Measurements from ENCODE around the gene DOCK9. TPM values are rescaled to one million over a fixed set of nuclear protein-coding genes. Genes with fewer than 3 reads are reported as not detected.

Gene DOCK9
- total and polyA plus RNA-seq, 2 experiments from 2014 or later: 8.5 to 57.7 TPM

GRCh38 chr13:99002172-99002710 is 24.4 kb upstream of the DOCK9 start:
- Histone ChIP-seq H3K4me3 (no peak overlapping the region), H3K79me2 (replicated peaks; ENCODE audit: insufficient read depth) (no peaks in the 10 kb centered on the region), H2AFZ (no peak overlapping the region), H3K36me3 (ENCODE audit: insufficient read depth) (no peaks in the 10 kb centered on the region), H4K20me1 (replicated peaks; ENCODE audit: insufficient read depth) (no peaks in the 10 kb centered on the region), H3K27ac (ENCODE audit: low read depth) (no peak overlapping the region), H3K27me3 (ENCODE audit: insufficient read depth) (no peaks in the 10 kb centered on the region), H3K4me2 (no peak overlapping the region), H3K4me1 (ENCODE audit: insufficient read depth) (peaks cover 26% of the 10 kb centered on the region), H3F3A (replicated peaks; ENCODE audit: low read depth) (no peaks in the 10 kb centered on the region), H3K9me2 (ENCODE audit: insufficient read depth) (0 out of 2 replicates have a peak, but pooled peaks cover 6% of the 10 kb centered on the region)
- no peak for DNase-seq (ENCODE audit: low spot score)
- Mint-ChIP-seq H3K27ac (no peak overlapping the region), H3K4me3 (no peak overlapping the region), H3K27me3 (ENCODE audit: insufficient read depth, low read depth, poor library complexity) (peaks cover 2% of the 10 kb centered on the region), H3K36me3 (ENCODE audit: low read depth) (no peaks in the 10 kb centered on the region), H3K9me3 (no peaks in the 10 kb centered on the region), H3K4me1 (peaks cover 32% of the 10 kb centered on the region)
- TF ChIP-seq ZNF331 (CRISPR knock-in tag; IDR thresholded peaks at IDR 0.05; ENCODE audit: low read depth) (no peak), ZNF114 (CRISPR knock-in tag; IDR thresholded peaks at IDR 0.05) (no peak), EZH2 (IDR thresholded peaks at IDR 0.05; ENCODE audit: low read depth, unreplicated experiment) (no peak), EZH2phosphoT487 (IDR thresholded peaks at IDR 0.05; ENCODE audit: unreplicated experiment) (no peak), POLR2AphosphoS5 (IDR thresholded peaks at IDR 0.05; ENCODE audit: low read depth) (no peak), JUNB (IDR thresholded peaks at IDR 0.05; ENCODE audit: unreplicated experiment) (no peak), NANOG (IDR thresholded peaks at IDR 0.05; ENCODE audit: borderline replicate concordance) (no peak), STAT1 (IDR thresholded peaks at IDR 0.05; ENCODE audit: unreplicated experiment) (no peak), CREB1 (CRISPR knock-in tag; IDR thresholded peaks at IDR 0.05; ENCODE audit: low read depth) (no peak), REST (IDR thresholded peaks at IDR 0.05; ENCODE audit: unreplicated experiment) (no peak), ETS1 (IDR thresholded peaks at IDR 0.05) (no peak), CTCF (conservative IDR thresholded peaks at IDR 0.05; ENCODE audit: low read depth in 2 of 2) (no peak), ZNF462 (CRISPR knock-in tag; IDR thresholded peaks at IDR 0.05) (no peak)
- no peak for ATAC-seq
